ENCODE measurements around the gene HSFX3.

DNA sequence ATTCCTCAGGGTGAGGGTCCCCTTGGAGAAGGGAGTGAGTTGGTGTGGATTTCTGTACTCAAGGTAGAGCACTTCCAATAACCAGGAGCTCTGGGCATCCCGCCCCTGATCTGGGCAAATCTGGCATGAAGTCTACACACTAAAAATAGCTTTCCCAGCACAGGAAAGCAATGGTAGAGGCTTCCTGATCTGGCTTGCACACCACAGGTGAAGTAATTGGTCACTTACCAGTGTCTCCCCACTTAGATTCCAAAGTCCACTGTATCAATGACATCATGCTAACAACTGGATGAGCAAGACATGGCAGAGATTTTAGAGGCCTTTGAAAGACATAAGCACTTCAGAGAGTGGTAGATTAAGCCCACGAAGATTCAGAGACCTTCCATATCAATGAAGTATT, 26.8 kb downstream of the HSFX3 start:
- TF ChIP-seq, protein P1, sequence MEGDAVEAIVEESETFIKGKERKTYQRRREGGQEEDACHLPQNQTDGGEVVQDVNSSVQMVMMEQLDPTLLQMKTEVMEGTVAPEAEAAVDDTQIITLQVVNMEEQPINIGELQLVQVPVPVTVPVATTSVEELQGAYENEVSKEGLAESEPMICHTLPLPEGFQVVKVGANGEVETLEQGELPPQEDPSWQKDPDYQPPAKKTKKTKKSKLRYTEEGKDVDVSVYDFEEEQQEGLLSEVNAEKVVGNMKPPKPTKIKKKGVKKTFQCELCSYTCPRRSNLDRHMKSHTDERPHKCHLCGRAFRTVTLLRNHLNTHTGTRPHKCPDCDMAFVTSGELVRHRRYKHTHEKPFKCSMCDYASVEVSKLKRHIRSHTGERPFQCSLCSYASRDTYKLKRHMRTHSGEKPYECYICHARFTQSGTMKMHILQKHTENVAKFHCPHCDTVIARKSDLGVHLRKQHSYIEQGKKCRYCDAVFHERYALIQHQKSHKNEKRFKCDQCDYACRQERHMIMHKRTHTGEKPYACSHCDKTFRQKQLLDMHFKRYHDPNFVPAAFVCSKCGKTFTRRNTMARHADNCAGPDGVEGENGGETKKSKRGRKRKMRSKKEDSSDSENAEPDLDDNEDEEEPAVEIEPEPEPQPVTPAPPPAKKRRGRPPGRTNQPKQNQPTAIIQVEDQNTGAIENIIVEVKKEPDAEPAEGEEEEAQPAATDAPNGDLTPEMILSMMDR (IDR thresholded peaks at IDR 0.05): no peak
- TF ChIP-seq EZH2 (IDR thresholded peaks at IDR 0.05) (no peak), EZH2phosphoT487 (IDR thresholded peaks at IDR 0.05) (no peak)
